NCI-H69 (cell line): ENCODE results near the gene STX5.
"Not testable (repeated sequence)": the region's sequence is repeated elsewhere in the genome, so short reads cannot be mapped to it uniquely, and the experiment has no call there.

ENCODE experiments used
- DNase-seq: peaks from one replicate; lab custom pipeline; 2025; lab: John Stamatoyannopoulos, UW

The STX5 gene

DNA sequence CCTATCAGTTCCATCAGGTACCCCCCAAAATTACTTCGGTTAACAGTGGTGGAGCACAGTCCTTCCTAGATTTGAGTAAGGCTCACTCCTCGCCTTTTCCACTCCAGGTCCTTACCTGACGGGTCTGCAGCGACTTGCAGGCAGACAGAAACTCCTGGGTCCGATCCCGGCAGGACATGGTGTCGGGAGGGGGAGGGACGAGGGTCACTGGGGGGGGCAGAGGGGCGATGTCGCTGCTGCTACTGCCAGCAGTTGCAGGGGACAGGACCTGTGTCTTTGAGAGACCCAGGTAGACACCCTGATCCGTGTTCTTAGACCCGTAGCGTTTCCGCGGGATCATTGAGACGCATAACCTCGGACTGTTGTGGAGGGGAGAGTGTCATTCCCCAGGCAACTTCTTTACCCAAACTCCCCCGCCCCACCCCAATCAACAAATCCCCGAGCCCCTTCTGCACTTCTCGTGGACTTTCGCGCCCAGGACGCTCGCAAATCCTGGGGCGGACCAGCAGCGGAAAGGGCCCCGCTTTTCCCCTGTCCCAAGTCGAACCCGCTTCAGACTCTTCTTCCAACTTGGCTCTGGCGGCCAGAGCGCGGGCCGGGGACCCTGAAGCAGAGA, 839 bp downstream of the STX5 start:
- peak; percentile 83 for DNase-seq

DNA sequence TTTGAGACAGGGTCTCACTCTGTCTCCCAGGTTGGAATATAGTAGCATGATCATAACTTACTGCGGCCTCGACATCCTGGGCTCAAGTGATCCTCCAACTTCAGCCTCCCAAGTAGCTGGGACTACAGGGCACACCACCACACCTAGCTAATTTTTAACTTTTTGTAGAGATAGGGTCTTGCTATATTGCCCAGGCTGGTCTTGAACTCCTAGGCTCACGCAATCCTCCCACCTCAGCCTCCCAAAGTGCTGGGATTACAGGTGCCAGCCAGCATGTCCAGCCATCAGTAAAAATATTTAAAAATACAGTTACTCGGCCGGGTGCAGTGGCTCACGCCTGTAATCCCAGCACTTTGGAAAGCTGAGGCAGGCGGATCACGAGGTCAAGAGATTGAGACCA, 3.7 kb downstream of the STX5 start:
- not testable (repeated sequence) for DNase-seq

DNA sequence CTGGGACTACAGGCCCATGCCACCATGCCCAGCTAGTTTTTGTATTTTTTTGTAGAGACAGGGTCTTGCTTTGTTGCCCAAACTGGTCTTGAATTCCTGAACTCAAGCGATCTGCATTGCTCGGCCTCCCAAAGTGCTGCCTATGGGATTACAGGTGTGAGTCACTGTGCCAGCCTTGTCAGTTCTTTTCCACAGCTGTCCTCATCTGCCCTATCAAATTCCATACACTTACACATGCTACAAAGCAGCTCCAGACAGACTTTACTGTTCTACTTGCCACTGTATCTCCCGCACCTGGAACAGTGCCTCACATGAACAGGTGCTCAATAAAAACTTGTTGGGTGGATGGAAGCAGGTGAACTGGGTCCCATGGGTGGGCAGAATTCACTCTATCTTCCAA, 8.2 kb downstream of the STX5 start:
- DNase-seq = no peak

DNA sequence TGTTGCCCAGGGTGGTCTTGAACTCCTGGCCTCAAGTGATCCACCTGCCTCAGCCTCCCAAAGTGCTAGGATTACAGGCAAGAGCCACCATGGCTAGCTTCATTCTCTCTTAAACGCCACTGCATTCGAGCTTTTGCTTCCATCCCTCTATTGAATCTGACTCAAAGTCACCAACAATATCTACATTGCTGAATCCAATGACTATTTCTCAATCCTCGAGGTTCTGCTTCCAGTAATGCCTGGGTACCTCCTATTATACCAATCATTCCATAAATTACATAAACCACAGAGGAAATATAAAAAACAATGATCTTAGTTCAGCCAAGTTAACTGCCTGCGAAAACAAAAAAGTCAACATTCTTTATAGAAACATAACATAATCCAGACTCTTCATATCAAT, 14.7 kb downstream of the STX5 start:
- DNase-seq = no peak

DNA sequence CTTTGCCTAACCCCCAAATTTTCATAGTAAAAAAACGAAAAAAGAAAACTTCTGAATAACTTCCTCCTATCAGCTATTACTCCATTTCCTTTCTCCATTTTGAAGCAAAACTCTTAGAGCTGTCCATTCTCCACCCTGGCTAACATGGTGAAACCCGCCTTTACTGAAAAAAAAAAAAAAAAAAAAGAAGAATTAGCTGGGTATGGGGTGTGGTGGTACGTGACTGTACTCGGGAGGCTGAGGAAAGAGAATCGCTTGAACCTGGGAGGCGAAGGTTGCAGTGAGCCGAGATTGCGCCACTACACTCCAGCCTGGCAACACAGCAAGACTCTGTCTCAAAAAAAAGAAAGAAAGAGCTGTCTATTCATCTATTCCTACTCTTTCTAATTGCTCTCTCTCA, 15.3 kb downstream of the STX5 start:
- no peak for DNase-seq

DNA sequence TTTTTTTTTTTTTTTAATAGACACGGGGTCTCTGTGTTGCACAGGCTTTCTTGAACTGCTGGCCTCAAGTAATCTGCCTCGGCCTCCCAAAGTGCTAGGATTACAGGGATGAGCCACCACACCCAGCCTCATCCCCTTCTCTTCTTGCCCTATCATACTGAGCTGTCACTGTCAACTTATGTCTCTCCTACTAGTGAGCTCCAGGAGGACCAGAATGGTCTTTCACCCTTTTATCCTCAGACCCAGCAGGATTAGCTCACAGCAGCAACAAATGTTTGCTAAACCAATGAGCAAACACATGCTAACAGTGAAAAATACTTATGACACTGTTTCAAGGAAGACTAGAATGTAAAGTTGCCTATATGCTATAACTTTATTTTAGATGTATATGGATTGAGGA, 20.2 kb downstream of the STX5 start:
- no peak for DNase-seq

DNA sequence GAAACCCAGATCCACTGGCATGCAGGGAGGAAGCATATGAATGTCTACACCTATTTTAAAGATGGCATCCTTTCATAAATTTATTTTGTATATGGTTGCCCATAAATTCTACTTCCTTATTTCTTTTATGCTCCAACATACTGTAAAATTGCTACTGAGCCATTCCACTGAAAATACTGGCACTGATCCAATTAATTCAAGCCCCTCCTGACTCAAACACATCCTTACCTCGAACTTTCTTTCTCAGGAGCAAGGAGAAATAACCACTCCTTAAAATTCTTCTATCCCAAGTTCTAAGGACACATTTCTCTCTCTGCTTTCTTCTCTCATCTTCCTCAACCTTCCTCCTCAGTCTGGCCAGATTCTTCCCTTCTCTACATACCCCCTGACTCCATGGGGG, 21.1 kb downstream of the STX5 start:
- no peak for DNase-seq

DNA sequence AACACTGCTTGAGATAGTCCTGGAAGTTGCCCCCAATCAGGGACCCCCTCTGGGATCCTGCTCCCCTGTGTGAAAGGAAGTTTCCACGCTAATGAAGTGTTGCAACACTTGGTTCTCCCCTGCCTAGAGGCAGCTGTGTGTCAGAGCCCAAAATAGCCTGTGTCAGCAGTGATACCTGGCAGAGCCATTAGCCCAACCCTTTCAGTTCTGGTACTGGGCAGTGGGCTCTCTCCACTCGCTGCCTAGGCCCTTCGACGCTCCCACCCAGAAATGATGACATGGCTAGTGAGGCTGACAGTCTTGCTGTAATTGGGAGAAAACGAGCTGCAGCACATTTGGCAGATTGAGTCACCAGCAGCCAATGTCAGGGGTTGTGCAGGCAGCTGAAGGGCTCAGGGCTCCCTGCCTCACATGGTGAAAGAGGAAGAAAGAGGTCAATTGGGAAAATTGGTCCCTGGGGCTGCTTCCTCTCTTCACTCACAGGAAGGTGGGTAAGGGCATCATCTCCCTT, 25.2 kb downstream of the STX5 start:
- no peak for DNase-seq

DNA sequence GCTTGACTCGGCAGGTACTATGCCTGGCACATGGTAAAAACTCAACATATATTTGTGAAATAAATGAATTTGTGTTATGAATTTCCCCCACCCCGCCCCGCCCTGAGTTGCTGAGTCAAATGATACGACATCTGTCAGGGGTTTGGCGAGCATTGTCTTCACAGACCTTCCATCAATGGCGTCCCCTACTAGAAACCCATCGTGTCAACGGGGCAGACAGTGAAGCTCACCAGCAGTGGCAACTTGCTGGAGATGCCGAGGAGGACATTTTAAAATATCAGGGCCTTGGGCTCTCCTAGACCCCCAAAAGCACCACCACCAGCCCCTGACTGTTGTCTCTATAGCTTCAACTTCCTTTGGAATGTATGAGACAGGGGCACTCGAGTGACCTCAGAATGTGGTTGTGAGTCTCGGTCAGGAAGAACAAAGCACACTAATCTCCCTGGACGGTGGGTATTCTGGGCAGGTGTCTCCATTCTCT, 25.9 kb downstream of the STX5 start:
- peak; percentile 70 for DNase-seq

DNA sequence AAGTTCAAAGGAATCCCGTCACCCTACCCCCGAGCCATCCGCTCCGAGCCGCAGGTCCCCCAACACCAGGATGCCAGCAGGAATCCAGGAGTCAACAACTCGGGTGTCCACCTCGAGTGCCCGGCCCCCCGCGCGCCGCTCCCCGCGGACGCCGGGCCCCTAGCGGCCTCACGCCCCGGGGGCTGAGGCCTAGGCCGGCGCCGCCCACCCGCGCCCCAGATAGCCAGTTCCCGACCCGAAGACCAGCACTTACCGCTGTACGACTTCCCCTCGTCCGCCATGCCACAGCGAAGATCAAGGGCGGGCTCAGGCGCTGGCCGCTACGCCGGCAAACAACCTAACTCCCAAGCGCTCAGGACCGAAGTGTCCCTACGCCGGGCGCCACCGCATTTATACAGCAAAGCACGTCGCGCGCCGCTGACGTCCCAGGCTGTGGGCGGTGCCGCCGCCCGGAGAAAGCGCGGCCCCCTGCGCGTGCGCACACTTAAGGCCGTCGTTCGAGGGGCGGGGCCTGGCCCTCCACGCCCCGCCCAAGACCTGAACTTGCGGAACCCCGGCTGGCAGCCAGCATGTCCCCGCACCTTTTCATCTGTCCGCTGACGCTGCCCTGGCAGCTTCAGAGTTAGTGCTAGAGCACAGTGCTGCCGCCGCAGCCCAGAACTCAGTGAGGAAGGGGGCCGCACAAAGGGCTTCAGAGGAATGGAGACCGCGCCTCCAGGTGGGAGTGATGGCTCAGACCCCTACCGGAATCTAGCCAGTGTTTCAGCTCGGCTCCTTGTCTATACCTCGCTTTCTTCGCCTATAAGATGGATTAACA, 26.6 kb downstream of the STX5 start, which contains the start of gene NXF1:
NXF1 (minus strand) TSS at position 365 of the 817 bp plus-strand sequence; CDS start at position 281, 84 bp downstream.
- DNase-seq = peak; percentile 97

DNA sequence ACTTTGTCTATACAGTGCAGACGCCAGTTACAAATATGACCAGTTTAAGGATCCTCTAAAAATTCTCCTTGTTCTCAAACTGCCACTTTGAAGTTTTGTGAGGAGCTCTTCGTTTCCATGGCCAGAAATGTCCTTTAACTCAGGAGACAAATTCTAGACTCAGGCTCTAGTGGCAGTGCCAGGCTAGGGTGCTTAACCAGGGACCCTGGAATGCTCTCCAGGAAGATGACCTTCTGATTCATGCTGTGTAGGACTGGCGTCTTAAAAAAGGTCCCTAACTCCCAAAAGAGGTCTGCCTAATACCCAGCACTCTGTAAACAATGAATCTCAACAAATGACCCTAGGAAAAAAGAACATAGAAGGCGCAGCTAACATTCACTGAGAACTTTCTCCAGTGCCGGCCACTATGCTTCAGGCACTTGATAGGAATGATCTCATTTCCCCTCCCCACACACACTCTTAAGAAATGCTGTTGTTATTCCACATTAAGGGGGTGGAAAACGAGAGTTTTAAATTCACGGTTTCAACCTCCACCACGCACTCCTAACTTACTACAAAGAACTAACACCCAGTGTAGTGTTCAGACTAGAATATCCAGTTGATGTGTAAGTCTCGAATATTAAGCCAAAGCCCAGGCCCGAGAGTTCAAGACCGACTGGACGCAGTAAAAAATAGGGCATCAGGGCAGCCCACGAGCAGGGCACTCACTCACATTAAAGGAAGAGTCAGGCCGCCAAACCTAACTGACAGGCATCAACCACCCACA, 27.4 kb downstream of the STX5 start:
- peak; percentile 44 for DNase-seq

DNA sequence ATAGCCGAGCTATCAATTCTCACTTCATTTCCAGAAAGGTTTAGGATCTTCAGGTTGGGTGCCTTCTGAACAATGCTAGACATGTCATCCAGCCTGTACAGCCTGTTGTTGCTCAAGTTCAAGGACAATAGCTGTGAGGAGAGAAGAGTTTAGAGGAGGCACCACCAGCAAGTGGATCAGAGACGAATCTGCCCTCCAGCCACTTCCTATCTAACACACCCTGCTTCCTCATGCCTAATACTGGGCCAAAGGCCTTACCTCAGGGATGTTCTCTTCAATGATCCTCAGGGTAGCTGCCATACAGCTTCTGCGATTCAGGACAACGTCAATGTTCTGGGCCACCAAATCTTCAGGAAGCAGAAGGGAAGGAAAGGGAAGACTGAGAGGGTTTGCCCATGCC, 30.8 kb downstream of the STX5 start:
- no peak for DNase-seq

DNA sequence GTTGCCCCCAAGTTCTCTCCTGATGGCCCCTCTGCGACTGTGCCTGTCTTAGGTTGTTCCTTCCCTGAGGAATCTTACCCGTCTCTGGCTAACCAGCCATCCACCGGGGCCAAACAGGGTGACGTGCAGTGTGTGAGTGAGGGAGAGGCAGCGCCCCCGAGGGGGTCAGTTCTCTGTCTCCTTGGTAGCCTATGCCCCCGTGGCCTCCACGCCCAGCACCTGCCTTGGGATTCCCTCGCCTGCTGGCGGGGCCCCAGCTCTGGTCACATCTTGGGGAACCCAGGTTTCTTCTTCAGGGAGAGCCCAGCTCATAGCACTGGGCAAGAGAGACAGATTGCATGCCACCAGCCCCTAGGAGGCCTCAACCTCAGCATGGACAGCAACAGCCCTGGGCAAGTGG, 32.4 kb downstream of the STX5 start:
- DNase-seq = no peak

DNA sequence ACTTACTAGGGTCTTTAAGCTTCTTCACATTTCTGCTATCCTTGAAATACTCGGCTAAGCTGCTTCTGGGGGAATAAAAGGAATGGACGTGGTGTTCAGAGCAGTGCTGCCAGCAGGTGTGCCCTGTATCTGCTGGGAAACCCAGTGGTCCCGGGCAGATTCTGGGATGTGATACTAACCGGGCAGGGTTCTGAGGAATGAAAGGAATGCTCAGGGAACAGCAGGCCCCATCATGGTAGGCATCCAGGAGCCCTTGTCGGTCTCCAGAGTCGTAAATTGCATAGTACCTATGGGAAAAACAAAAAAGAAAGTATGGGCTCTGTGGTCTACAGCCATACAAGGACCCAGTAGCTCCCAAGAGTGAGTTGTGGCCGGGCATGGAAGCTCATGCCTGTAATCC, 35.6 kb downstream of the STX5 start:
- no peak for DNase-seq

DNA sequence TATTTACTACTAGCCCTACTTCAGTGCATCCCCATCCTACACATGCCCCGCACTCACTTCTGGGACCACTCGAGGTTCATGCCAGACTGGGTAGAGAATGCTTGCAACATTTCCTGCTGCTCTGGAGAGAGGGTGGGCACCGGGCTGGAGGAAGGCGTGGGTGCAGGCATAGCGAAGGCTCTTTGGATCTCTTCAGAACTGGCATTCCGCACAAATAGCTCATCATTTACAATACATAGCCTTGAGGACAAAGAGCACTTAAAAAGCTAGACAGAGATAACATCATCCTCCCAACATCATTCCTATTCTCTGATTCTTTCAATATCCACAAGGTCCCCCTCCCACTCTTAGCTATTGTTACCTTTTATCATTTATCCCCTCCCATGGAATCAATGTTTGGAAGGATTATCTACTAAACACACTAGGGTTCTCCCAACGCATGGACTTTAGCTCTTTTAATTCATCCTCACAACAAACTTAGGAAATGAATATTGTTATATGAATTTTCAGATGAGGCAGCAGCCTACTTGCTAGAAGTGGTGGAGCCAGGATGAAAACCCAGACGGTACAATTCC, 37.6 kb downstream of the STX5 start:
- DNase-seq = no peak

DNA sequence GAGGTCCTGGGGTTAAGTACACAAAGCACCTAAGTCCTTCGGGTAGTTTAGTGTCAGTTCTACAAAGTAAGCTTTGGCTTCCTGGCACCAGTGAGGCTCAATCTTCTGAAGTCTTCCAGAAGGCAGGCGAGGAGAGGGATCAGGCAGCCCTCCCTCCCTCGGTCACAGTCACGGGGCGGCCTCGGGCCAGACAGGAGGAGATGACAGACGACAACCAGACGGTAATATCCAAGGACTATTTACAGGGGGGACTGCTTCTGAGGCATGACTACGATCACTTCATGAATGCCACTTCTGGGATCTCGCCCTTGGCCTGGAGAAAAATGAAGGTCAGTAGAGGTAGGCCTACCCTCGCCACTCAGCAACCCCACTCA, 39.7 kb downstream of the STX5 start:
- no peak for DNase-seq

DNA sequence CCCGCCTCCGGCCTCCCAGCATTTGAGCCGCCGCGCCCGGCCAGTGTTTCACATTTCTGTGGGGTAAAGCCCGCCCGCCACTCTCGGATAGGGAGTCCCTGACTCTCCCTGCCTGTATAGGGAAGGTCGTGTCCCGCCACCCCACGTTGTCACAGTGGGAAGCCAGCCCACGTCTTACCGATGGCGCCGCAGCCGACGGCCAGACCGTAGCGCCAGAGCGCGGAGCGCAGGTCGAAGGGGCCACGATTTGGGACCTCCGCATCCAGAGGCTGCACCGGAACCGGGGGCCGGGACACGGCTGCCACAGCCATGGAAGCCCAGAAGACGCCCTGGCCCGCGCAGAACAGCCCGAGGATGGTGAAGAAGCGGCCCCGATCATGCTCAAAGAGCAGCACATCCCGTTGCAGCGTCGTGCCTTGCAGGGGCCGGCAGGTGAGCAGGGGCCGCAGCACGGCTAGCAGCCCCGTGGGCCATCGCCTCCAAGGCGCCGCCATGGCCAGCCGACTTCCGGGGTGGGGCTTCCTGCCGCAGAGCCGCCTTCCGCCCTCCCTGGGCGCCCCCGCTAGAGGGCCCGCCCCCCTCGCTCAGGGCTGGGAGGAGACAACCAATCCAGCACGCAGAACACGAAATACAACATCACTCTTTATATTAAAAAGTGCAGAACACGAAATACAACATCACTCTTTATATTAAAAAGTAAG, 40.2 kb downstream of the STX5 start, which contains the start of gene TMEM223:
TMEM223 (minus strand) TSS at position 506 of the 701 bp plus-strand sequence; CDS start at position 494, 12 bp downstream.
- DNase-seq = peak; percentile 90

DNA sequence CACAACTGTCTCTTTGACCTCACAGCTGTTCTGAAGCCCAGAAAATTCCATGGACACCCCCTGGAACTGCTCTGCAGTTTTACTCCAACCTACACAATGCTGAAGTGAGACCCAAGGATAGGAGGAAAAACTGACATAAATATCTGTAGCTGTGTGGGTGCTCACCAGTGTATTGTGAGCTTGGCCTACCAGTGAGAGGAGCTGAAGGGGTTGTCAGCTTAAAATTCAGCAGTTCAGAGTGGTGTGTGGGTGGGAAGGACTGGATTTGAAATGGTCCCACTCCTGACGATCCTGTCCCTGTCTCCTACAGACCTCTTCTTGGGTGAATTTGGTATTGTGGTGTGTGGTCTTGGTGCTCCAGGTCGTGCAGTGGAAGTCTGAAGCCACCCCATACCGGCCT, 42.3 kb downstream of the STX5 start:
- DNase-seq = no peak

DNA sequence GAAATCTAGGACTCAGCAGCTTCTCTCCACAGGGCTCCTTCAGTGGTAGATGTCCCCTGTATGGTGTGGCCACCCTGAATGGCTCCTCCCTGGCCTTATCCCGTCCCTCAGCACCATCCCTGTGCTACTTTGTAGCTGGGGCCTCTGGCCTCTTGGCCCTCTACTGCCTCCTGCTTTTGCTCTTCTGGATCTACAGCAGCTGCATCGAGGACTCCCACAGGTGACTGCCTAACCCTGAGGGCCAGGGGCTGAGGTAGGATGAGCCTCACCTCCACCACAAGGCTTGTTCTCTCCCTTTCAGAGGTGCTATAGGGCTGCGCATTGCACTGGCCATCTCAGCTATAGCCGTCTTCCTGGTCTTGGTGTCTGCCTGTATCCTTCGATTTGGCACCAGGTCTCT, 42.9 kb downstream of the STX5 start:
- DNase-seq = peak; percentile 29

DNA sequence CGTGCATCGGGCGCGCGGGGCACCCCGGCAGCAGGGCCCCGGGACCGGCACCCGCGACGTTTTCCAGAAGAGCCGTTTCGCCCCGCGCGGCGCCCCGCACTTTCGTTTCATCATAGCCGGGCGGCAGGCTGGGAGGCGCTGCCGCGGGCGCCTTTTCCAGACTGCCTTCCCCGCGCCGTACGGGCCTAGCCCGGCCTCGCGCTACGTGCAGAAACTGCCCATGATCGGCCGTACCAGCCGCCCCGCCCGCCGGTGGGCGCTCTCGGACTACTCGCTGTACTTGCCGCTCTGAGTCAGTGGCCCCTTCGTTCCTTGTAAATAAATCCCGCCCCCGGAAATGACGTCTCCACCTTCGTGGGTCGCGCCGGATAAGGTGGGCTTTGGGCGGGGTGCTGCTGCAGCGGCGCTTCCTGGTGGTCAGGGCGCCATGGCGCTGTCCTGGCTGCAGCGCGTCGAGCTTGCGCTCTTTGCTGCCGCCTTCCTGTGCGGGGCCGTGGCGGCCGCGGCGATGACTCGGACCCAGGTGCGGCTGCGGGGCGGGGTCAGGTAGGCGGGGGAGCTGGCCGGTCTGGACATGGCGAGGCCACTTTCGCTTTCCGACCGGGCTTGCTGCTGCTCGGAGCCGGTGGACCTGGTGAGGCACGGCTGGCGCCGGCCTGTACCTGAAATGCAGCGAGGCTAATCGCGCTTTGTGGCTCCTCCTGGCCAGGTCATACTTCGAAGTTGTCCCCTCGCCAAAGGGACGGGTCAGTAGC, 44.7 kb downstream of the STX5 start, which contains the start of gene TMEM179B:
TMEM179B (plus strand) TSS at position 398 of the 755 bp plus-strand sequence; CDS start at position 428, 30 bp downstream.
- peak; percentile 99 for DNase-seq
